ENCODE measurements around the gene SLC32A1. TPM values are rescaled to one million over a fixed set of nuclear protein-coding genes. Genes with fewer than 3 reads are reported as not detected.

Gene SLC32A1
- total RNA-seq, 1 donor, result not detected

DNA sequence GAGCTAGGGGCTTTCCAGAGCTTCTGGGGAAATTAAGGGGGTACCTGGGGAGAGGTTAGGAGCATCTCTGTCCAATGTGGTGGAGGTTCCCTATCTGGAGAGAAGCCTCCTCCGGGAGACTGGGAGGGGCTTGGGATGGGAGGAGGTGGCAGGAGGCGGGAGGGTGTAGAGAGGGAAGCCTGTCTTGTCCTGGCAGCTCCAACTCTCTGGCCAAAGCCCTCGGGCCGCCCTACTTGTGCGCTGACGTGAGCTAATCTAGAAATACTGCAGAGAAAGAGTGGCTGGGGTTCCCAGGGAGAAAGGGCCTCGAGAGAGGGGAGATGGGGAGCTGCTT, 1.6 kb upstream of the SLC32A1 start:
- DNase-seq (ENCODE audit: insufficient read length, low spot score, missing footprints), result no peak
- Histone ChIP-seq H3K27ac (ENCODE audit: low read depth, low read length) (no peak overlapping the region), H3K4me3 (ENCODE audit: insufficient read depth, low read length) (no peak overlapping the region), H3K79me2 (ENCODE audit: insufficient read depth, low read length) (no peaks in the 10 kb centered on the region), H3K4me1 (ENCODE audit: insufficient read depth, low read length) (no peaks in the 10 kb centered on the region), H3K9me3 (ENCODE audit: low read depth, low read length) (no peaks in the 10 kb centered on the region), H4K20me1 (ENCODE audit: insufficient read depth, low read length) (peaks cover 3% of the 10 kb centered on the region), H3K27me3 (ENCODE audit: insufficient read depth, low read length) (peaks cover 90% of the 10 kb centered on the region), H3K36me3 (ENCODE audit: insufficient read depth, low read length) (no peaks in the 10 kb centered on the region), H3K4me2 (ENCODE audit: insufficient read depth, low read length) (no peak overlapping the region), H2AFZ (ENCODE audit: low read length) (no peak overlapping the region)
- TF ChIP-seq, protein P1, sequence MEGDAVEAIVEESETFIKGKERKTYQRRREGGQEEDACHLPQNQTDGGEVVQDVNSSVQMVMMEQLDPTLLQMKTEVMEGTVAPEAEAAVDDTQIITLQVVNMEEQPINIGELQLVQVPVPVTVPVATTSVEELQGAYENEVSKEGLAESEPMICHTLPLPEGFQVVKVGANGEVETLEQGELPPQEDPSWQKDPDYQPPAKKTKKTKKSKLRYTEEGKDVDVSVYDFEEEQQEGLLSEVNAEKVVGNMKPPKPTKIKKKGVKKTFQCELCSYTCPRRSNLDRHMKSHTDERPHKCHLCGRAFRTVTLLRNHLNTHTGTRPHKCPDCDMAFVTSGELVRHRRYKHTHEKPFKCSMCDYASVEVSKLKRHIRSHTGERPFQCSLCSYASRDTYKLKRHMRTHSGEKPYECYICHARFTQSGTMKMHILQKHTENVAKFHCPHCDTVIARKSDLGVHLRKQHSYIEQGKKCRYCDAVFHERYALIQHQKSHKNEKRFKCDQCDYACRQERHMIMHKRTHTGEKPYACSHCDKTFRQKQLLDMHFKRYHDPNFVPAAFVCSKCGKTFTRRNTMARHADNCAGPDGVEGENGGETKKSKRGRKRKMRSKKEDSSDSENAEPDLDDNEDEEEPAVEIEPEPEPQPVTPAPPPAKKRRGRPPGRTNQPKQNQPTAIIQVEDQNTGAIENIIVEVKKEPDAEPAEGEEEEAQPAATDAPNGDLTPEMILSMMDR (IDR thresholded peaks at IDR 0.05; ENCODE audit: extremely low read depth, low read depth, low read length), result no peak

- H3K4me1 ChIP-seq (ENCODE audit: insufficient read depth, low read length), result no peaks in the 10 kb centered on the region
- TF ChIP-seq, protein P1 (IDR thresholded peaks at IDR 0.05; ENCODE audit: extremely low read depth, low read depth, low read length), result no peak
- no peaks in the 10 kb centered on the region for H3K9me3 ChIP-seq (ENCODE audit: low read depth, low read length)
- H3K27me3 ChIP-seq (ENCODE audit: insufficient read depth, low read length), result peaks cover 92% of the 10 kb centered on the region
- no peak overlapping the region for H3K27ac ChIP-seq (ENCODE audit: low read depth, low read length)
- peaks cover 3% of the 10 kb centered on the region for H4K20me1 ChIP-seq (ENCODE audit: insufficient read depth, low read length)
- H3K79me2 ChIP-seq (ENCODE audit: insufficient read depth, low read length), result no peaks in the 10 kb centered on the region
- no peak overlapping the region for H2AFZ ChIP-seq (ENCODE audit: low read length)
- no peak overlapping the region for H3K4me3 ChIP-seq (ENCODE audit: insufficient read depth, low read length)
- no peak for DNase-seq (ENCODE audit: insufficient read length, low spot score, missing footprints)
- H3K36me3 ChIP-seq (ENCODE audit: insufficient read depth, low read length), result no peaks in the 10 kb centered on the region
- H3K4me2 ChIP-seq (ENCODE audit: insufficient read depth, low read length), result no peak overlapping the region
Observed at GRCh38 chr20:38723017-38723847, 1.1 kb upstream of the SLC32A1 start.

- Histone ChIP-seq H3K4me2 (ENCODE audit: insufficient read depth, low read length) (no peak overlapping the region), H2AFZ (ENCODE audit: low read length) (no peak overlapping the region), H3K4me3 (ENCODE audit: insufficient read depth, low read length) (no peak overlapping the region), H3K27me3 (ENCODE audit: insufficient read depth, low read length) (peaks cover 96% of the 10 kb centered on the region), H3K9me3 (ENCODE audit: low read depth, low read length) (no peaks in the 10 kb centered on the region), H3K79me2 (ENCODE audit: insufficient read depth, low read length) (no peaks in the 10 kb centered on the region), H4K20me1 (ENCODE audit: insufficient read depth, low read length) (peaks cover 3% of the 10 kb centered on the region), H3K4me1 (ENCODE audit: insufficient read depth, low read length) (no peaks in the 10 kb centered on the region), H3K36me3 (ENCODE audit: insufficient read depth, low read length) (no peaks in the 10 kb centered on the region), H3K27ac (ENCODE audit: low read depth, low read length) (no peak overlapping the region)
- DNase-seq (ENCODE audit: insufficient read length, low spot score, missing footprints), result no peak
- TF ChIP-seq, protein P1 (IDR thresholded peaks at IDR 0.05; ENCODE audit: extremely low read depth, low read depth, low read length), result no peak
Observed at GRCh38 chr20:38724626-38725147, 401 bp downstream of the SLC32A1 start.

DNA sequence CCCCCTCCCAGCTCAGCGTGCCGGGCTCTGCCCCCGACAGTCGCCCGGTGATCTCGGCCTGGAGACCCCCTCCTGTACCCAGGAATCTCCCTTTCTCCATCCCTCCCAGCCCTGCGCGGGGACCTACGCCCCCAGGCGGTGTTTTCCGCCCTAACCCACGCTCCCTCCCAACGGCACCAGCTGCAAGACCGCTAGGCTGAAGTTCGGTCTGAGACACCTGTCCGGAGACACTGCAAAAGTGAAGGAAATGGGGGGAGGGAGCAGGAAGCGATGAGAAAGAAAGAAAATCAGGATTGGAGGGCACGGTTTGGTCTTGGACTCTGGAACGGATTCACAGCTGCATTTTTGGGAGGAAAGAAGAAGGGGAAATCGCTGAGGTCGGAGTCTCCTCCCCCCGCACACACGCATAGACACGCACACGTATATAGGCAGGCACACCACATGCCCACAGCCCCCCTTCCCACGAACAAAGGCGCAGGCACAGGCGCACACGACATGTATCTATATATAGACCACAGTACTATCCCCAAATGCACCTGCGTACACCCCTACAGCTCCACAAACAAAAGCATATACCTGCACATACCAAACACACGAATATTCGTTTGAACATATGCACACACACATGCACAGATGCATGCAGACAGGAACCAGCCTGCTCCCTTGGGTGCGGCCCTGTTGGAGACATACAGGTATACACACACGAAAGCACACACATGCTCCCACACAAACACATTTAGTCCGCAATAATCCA, 1.0 kb downstream of the SLC32A1 start:
- no peak overlapping the region for H3K4me3 ChIP-seq (ENCODE audit: insufficient read depth, low read length)
- TF ChIP-seq, protein P1 (IDR thresholded peaks at IDR 0.05; ENCODE audit: extremely low read depth, low read depth, low read length), result no peak
- H3K36me3 ChIP-seq (ENCODE audit: insufficient read depth, low read length), result no peaks in the 10 kb centered on the region
- no peak overlapping the region for H3K4me2 ChIP-seq (ENCODE audit: insufficient read depth, low read length)
- peaks cover 3% of the 10 kb centered on the region for H4K20me1 ChIP-seq (ENCODE audit: insufficient read depth, low read length)
- no peaks in the 10 kb centered on the region for H3K79me2 ChIP-seq (ENCODE audit: insufficient read depth, low read length)
- H3K4me1 ChIP-seq (ENCODE audit: insufficient read depth, low read length), result no peaks in the 10 kb centered on the region
- peak; percentile 88 for DNase-seq (ENCODE audit: insufficient read length, low spot score, missing footprints)
- H3K27me3 ChIP-seq (ENCODE audit: insufficient read depth, low read length), result peaks cover 97% of the 10 kb centered on the region
- no peak overlapping the region for H2AFZ ChIP-seq (ENCODE audit: low read length)
- H3K9me3 ChIP-seq (ENCODE audit: low read depth, low read length), result no peaks in the 10 kb centered on the region
- H3K27ac ChIP-seq (ENCODE audit: low read depth, low read length), result no peak overlapping the region
